OCI-LY7 (cell line): ENCODE results near the gene CASP9.

Source experiments
- EZH2phosphoT487 ChIP-seq: fragments of 200-600 bp; sonication (generic); IDR thresholded peaks from 2 replicates; pipeline ENCODE4 v1.6.1; 2018; ENCODE audit warnings: low read depth, borderline replicate concordance, mild to moderate bottlenecking, mixed run types, antibody characterized with exemption, low read length, moderate library complexity, mixed read lengths
- TF ChIP-seq, protein P1 (sequence below): fragments of 200-600 bp; sonication (generic); conservative IDR thresholded peaks from 2 replicates; pipeline ENCODE4 v1.5.1; 2014; ENCODE audit warnings: mild to moderate bottlenecking, antibody characterized with exemption, low read length, moderate library complexity, mixed read lengths

DNA sequence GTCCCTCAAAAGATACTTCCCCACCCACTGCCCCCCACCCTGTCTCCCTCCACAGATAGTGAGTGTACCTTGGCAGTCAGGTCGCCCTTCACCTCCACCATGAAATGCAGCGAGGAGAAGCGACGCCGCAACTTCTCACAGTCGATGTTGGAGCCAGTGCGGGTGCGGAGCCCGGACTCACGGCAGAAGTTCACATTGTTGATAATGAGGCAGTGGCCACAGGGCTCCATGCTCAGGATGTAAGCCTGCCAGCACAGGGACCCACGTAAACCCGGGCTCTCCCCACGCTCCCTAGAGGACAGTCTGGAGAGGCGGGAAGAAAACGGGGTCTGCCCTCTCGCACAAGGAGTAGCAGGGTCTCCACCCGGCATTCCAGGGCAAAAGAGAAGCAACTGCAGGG is 17.2 kb downstream of the CASP9 start:
- TF ChIP-seq, protein P1, sequence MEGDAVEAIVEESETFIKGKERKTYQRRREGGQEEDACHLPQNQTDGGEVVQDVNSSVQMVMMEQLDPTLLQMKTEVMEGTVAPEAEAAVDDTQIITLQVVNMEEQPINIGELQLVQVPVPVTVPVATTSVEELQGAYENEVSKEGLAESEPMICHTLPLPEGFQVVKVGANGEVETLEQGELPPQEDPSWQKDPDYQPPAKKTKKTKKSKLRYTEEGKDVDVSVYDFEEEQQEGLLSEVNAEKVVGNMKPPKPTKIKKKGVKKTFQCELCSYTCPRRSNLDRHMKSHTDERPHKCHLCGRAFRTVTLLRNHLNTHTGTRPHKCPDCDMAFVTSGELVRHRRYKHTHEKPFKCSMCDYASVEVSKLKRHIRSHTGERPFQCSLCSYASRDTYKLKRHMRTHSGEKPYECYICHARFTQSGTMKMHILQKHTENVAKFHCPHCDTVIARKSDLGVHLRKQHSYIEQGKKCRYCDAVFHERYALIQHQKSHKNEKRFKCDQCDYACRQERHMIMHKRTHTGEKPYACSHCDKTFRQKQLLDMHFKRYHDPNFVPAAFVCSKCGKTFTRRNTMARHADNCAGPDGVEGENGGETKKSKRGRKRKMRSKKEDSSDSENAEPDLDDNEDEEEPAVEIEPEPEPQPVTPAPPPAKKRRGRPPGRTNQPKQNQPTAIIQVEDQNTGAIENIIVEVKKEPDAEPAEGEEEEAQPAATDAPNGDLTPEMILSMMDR = no peak
- no peak for TF ChIP-seq EZH2phosphoT487
